ENCODE measurements around the gene ZNF277. TPM values are rescaled to one million over a fixed set of nuclear protein-coding genes. Genes with fewer than 3 reads are reported as not detected.

The ZNF277 gene
- total and polyA plus RNA-seq, 10 of the 15 experiments (the other 5 are each of a cell fraction or from before 2014, with no cell fraction given), result 10.6 to 33.9 (median 22.0) TPM

- WGBS (ENCODE audit: insufficient coverage, insufficient replicate concordance, low lambda C conversion rate, missing lambda C conversion rate), result 9% methylated on average over 2 of the region's 2 CpGs
- ChIA-PET CTCF (interaction anchor here (1.1 kb wide), 1 partner anchor 12 kb away, joined by 3 read pairs; no protein-coding TSS in a partner anchor), POLR2A (no interaction called here), RAD21 (ENCODE audit: unreplicated experiment) (no interaction called here), SMC1A (ENCODE audit: uncharacterized antibody, unreplicated experiment) (no interaction called here)
- intact Hi-C loops (cut with micrococcal nuclease; ENCODE audit: unreplicated experiment) (no loop called here), in situ Hi-C loops (cut with MboI) (no loop called here)
- no peaks in the 10 kb centered on the region for H3K9me3 ChIP-seq (replicated peaks; ENCODE audit: control insufficient read depth, insufficient read depth, low read length)
- H3K27me3 ChIP-seq (replicated peaks in 1 of 2; ENCODE audit: control insufficient read depth in 2 of 2, insufficient read depth in 2 of 2, low read length in 1 of 2), result no peaks in the 10 kb centered on the region
- no peak overlapping the region for H3K9ac ChIP-seq (ENCODE audit: control insufficient read depth, insufficient read depth, low read length)
- no peaks in the 10 kb centered on the region for H4K20me1 ChIP-seq (ENCODE audit: control insufficient read depth, insufficient read depth)
- H3K4me2 ChIP-seq (ENCODE audit: control insufficient read depth, insufficient read depth), result no peak overlapping the region
- no TSS peak for BruUV-seq (replicated peaks)
- no peak for ATAC-seq
- no peak overlapping the region for H3K4me3 ChIP-seq
- H2AFZ ChIP-seq (ENCODE audit: control insufficient read depth, low read depth, low read length), result no peak overlapping the region
- no peak for DNase-seq (ENCODE audit: low read depth, low spot score)
- no peaks in the 10 kb centered on the region for H3K79me2 ChIP-seq (ENCODE audit: control insufficient read depth, insufficient read depth, low read length)
- no peak overlapping the region for H3K27ac ChIP-seq (ENCODE audit: control insufficient read depth, insufficient read depth)
- H3K4me1 ChIP-seq (ENCODE audit: control insufficient read depth, insufficient read depth, low read length), result no peaks in the 10 kb centered on the region
- no peak for FAIRE-seq
- H3K36me3 ChIP-seq (ENCODE audit: control insufficient read depth in 2 of 2, insufficient read depth in 2 of 2, low read length in 1 of 2), result no peaks in the 10 kb centered on the region
- no peak for TF ChIP-seq BHLHE40 (IDR thresholded peaks at IDR 0.05; ENCODE audit: borderline replicate concordance in 1 of 2, low read depth in 2 of 2, low read length in 1 of 2)
- TF ChIP-seq SMAD1 (IDR thresholded peaks at IDR 0.05; ENCODE audit: low read depth, partially characterized antibody), result no peak
- no peak for TF ChIP-seq ZNF592 (IDR thresholded peaks at IDR 0.05)
- no peak for TF ChIP-seq MLLT1 (IDR thresholded peaks at IDR 0.05)
- no peak for TF ChIP-seq FOS (IDR thresholded peaks at IDR 0.05; ENCODE audit: borderline replicate concordance, extremely low read depth, insufficient read length)
- no peak for TF ChIP-seq ZNF274 (IDR thresholded peaks at IDR 0.05; ENCODE audit: insufficient read depth, insufficient read length)
- TF ChIP-seq CUX1 (IDR thresholded peaks at IDR 0.05; ENCODE audit: insufficient replicate concordance, low read depth, low read length), result no peak
- TF ChIP-seq HDGF (IDR thresholded peaks at IDR 0.05), result no peak
- no peak for TF ChIP-seq RCOR1 (conservative IDR thresholded peaks at IDR 0.05; ENCODE audit: low read depth, low read length)
- no peak for TF ChIP-seq ELK1 (IDR thresholded peaks at IDR 0.05; ENCODE audit: low read depth, low read length)
- no peak for TF ChIP-seq NR2C1 (IDR thresholded peaks at IDR 0.05)
- TF ChIP-seq EZH2 (IDR thresholded peaks at IDR 0.05; ENCODE audit: borderline replicate concordance, control insufficient read depth, low read depth, low read length), result no peak
- TF ChIP-seq TCF7 (IDR thresholded peaks at IDR 0.05; ENCODE audit: borderline replicate concordance), result no peak
Observed at GRCh38 chr7:112371701-112372100, 165.2 kb downstream of the ZNF277 start.
